Effector memory CD8-positive, alpha-beta T cell (primary cell): ENCODE measurements around the gene ATXN7.

Experiments
- ATAC-seq: fragments of 150-1000 bp; cut with Tn5 transposase; replicated peaks from 2 replicates; pipeline ENCODE4 v1.10.0; 2021; ENCODE audit warnings: mild to moderate bottlenecking, moderate library complexity
- DNase-seq, 3 experiments: peaks; one replicate each; pipeline ENCODE4 v3.0.0; 2021
- H3K27ac Mint-ChIP-seq, 2 donors: one replicate each; pipeline ENCODE4 v1.8.0; 2022; ENCODE audit warnings: mild to moderate bottlenecking in 2 of 2, mixed read lengths in 2 of 2, moderate library complexity in 2 of 2
- H3K27me3 Mint-ChIP-seq, 2 donors: one replicate each; pipeline ENCODE4 v1.8.0; 2022; ENCODE audit warnings: mixed read lengths in 2 of 2
- H3K36me3 Mint-ChIP-seq: one replicate; pipeline ENCODE4 v1.8.0; 2022; ENCODE audit warnings: mild to moderate bottlenecking, moderate library complexity, mixed read lengths; ENCODE audit not compliant: insufficient read depth
- H3K4me1 Mint-ChIP-seq, 2 donors: one replicate each; pipeline ENCODE4 v1.8.0; 2022; ENCODE audit warnings: low read depth in 2 of 2, mixed read lengths in 2 of 2
- H3K4me3 Mint-ChIP-seq, 2 donors: one replicate each; pipeline ENCODE4 v1.8.0; 2022; ENCODE audit warnings: mild to moderate bottlenecking in 2 of 2, mixed read lengths in 2 of 2, moderate library complexity in 2 of 2
- H3K9me3 Mint-ChIP-seq, 2 donors: one replicate each; pipeline ENCODE4 v1.8.0; 2022; ENCODE audit warnings: mixed read lengths in 2 of 2

The ATXN7 gene

DNA sequence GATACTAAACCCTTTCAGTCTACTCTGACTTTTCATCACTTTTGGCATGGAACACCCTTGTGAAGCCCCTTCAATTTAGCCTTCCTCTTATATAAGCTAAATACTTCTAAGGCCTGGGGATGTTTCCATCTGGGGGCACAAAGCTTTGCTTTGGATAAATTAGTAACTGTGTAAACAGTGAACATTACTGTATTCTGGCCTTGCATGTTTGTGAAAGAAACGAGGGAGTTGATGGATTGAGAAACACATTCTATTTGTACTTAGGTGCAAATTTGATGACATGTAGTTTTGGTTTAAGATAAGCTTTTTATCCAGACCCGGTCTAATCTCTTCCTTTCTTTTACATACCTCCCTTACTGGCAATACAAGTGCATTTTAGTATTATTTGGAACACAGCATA, 139.9 kb downstream of the ATXN7 start:
- Mint-ChIP-seq H3K9me3 (no peaks in the 10 kb centered on the region), H3K27me3 (no peaks in the 10 kb centered on the region), H3K4me1 (peaks cover 0 to 12% of the 10 kb centered on the region in 2 donors), H3K36me3 (peaks cover 44% of the 10 kb centered on the region), H3K27ac (no peak overlapping the region), H3K4me3 (no peak overlapping the region)
- DNase-seq (no peak), ATAC-seq (no peak)

DNA sequence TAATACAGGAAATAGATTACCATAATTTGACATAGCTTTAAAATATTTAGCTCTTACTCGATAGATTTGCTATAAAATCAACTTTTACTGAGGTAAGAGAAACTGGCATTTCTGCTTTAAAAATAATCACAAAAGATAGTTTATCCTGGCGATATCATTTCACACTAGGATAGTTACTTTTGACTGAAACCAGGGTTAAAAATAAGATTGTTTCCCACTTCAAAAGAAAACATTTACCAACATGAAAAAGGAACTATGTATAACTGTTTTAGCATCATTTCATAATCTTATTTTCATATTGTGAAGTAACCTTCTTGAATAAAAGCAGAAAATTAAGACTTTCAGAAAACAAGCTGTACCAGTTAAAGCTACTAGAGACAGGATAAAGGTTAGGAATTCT, 144.3 kb downstream of the ATXN7 start:
- DNase-seq (no peak), ATAC-seq (no peak)
- H3K4me3 Mint-ChIP-seq = no peak overlapping the region
- H3K27ac Mint-ChIP-seq = peak overlapping the region in 1 of 2 donors; percentile 7
- no peaks in the 10 kb centered on the region for H3K27me3 Mint-ChIP-seq
- H3K9me3 Mint-ChIP-seq = no peaks in the 10 kb centered on the region
- peaks cover 52% of the 10 kb centered on the region for H3K36me3 Mint-ChIP-seq
- peaks cover 6 to 17% of the 10 kb centered on the region in 2 donors for H3K4me1 Mint-ChIP-seq

DNA sequence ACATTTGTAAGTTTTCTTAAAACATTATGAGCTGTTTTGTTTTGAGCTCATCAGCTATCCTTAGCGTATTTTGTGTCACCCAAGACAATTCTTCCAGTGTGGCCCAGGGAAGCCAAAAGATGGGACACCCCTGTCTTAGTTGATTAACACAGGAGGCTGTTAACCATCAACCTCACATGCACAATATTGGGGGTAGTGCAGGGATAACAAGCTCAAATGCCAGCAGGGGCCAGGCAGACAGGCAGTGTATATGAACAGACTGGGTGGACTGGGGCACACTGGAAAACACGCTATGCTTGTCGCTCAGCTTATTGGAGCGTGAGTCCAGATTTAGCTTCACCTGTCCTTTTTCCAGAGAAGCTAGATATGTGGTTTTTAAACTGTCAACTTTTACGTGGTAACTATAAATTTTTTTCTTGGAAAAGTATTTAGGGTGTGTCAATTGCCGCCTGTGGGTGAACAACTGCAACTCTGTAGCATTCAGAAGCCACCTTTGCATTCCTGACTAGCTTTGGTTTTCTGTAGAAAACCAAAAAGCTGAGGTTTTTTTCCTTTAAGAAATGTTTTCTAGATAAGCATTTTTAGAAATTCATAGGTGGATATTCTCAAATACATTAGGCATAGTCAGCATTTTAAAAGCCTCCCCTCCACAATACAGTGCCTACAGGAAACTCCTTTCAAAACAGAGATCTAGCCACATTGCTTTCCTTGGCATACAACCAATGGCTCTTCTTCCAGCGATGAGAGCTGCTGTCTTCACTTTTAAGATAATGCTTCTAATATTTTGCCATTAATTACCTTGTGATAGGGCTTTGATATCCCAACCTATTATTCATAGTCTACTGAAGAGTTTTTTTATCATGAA, 145.1 kb downstream of the ATXN7 start:
- Mint-ChIP-seq H3K27me3 (no peaks in the 10 kb centered on the region), H3K4me1 (peaks cover 6 to 21% of the 10 kb centered on the region in 2 donors), H3K4me3 (no peak overlapping the region), H3K27ac (peak overlapping the region in 1 of 2 donors; percentile 42), H3K9me3 (no peaks in the 10 kb centered on the region), H3K36me3 (peaks cover 59% of the 10 kb centered on the region)
- ATAC-seq (no peak), DNase-seq (no peak)

DNA sequence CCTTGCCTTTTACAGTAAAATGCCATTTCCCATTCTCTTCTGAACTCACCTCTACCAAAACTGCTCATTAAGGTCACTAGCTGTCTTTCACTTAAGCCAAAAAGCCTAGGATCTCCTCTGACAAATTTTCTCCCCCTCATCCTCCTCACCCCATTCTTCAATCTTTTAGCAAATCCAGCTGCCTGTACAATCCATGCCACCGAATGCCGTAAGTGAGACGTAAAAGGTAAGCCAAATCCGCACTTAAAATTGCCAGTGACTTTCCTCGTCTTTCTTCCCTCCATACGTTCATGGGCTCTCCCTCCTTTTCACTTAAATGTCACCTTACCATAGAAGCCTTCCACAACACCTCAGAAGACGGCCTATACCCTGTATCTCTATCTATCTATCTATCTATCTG, 145.9 kb downstream of the ATXN7 start:
- no peak overlapping the region for H3K4me3 Mint-ChIP-seq
- peaks cover 67% of the 10 kb centered on the region for H3K36me3 Mint-ChIP-seq
- peaks cover 10 to 29% of the 10 kb centered on the region in 2 donors for H3K4me1 Mint-ChIP-seq
- H3K27me3 Mint-ChIP-seq = no peaks in the 10 kb centered on the region
- no peak for ATAC-seq
- H3K9me3 Mint-ChIP-seq = no peaks in the 10 kb centered on the region
- DNase-seq = no peak
- peak overlapping the region in 1 of 2 donors; percentile 42 for H3K27ac Mint-ChIP-seq

DNA sequence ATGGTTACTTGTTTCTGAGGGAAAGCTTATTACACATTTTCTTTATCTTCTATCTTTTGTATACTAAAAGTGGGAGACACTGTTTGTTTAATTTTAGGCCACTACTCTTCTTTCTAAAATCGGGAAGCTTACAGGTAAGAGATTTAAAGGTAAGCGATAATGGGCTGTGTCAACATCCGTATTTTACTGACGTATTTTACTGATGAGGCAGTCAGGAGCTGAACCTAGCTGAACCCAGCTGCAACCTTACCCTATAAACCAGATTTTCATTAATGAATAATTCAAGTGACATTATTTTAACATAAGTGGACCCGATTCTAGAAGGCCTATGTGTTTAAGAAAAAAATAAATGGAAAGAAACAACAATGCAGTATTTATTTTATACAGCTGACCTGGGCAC, 146.5 kb downstream of the ATXN7 start:
- H3K9me3 Mint-ChIP-seq = no peaks in the 10 kb centered on the region
- H3K36me3 Mint-ChIP-seq = peaks cover 74% of the 10 kb centered on the region
- H3K27ac Mint-ChIP-seq = peak overlapping the region in 1 of 2 donors; percentile 42
- DNase-seq (no peak), ATAC-seq (no peak)
- no peaks in the 10 kb centered on the region for H3K27me3 Mint-ChIP-seq
- H3K4me3 Mint-ChIP-seq = no peak overlapping the region
- peaks cover 14 to 34% of the 10 kb centered on the region in 2 donors for H3K4me1 Mint-ChIP-seq

DNA sequence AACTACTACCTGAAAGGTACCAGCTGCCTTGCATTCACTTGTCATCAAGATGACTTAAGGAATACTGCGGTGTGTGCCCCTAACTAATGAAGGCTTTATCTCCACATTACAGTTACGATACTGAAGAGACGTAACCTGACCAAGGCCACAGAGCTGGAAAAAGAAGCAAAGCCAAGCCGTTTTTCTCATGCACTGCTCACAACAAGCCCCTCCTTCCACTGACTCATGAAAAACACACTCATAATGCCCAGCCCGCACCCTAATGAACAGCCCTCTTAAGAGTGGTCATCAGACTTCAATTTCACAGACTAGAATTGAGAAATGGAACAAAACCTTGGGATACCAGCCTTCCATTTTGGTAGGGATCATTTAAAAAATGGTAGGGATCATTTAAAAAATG, 148.0 kb downstream of the ATXN7 start:
- peaks cover 87% of the 10 kb centered on the region for H3K36me3 Mint-ChIP-seq
- ATAC-seq (no peak), DNase-seq (no peak)
- no peaks in the 10 kb centered on the region for H3K27me3 Mint-ChIP-seq
- H3K4me3 Mint-ChIP-seq = no peak overlapping the region
- peaks cover 14 to 36% of the 10 kb centered on the region in 2 donors for H3K4me1 Mint-ChIP-seq
- no peaks in the 10 kb centered on the region for H3K9me3 Mint-ChIP-seq
- peak overlapping the region in 1 of 2 donors; percentile 38 for H3K27ac Mint-ChIP-seq

DNA sequence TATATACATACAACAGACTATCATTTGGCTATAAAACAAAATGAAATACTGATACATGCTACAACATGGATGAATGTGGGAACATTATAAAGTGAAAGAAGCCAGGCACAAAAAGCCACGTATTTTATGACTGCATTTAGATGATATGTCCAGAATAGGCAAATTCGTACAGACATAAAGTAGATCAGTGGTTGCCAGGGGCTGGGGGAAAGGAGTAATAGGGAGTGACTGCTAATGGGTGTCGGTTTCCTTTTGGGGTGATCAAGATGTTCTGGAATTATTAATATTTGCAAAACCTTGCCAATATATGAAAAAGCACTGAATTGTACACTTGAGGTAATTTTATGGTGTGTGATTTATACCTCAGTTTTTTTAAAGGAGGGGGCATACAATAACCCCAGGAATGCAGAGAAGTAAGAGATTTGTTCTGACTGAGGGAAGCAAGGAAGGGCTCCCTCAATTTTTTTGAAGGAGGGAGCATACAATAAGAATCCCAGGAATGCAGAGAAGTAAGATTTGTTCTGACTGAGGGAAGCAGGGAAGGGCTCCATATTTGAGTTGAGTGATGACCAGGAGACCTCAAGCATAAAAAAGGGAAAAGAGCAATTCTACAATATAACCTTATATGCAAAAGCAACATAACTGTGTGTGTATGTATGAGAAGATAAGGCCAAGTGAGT, 153.4 kb downstream of the ATXN7 start:
- DNase-seq (no peak), ATAC-seq (no peak)
- Mint-ChIP-seq H3K36me3 (peaks cover 92% of the 10 kb centered on the region), H3K27me3 (no peaks in the 10 kb centered on the region), H3K4me3 (no peak overlapping the region), H3K9me3 (no peaks in the 10 kb centered on the region), H3K4me1 (peaks cover 24 to 52% of the 10 kb centered on the region in 2 donors), H3K27ac (peak overlapping the region in 1 of 2 donors; percentile 13)

DNA sequence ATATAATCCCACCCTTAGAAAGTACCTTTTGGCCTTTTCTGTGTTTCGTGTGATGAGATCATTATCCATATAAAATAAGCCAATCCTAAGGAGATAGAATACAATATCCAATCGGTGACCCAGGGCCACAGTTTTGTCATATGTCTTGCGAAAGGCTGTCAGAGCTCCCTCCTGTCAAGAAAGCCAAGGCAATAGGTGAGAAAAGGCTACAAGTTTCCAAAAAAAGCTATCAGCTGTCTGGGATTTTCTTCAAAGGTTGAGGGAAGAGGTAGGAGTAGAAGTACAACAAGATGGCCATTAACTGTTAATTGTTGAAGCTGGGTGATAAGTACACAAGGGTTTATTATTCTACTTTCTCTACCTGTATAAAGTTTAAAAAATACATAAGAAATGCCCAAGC, 155.6 kb downstream of the ATXN7 start:
- no peak overlapping the region for H3K4me3 Mint-ChIP-seq
- ATAC-seq (no peak), DNase-seq (no peak)
- no peaks in the 10 kb centered on the region for H3K9me3 Mint-ChIP-seq
- no peak overlapping the region for H3K27ac Mint-ChIP-seq
- peaks cover 30 to 47% of the 10 kb centered on the region in 2 donors for H3K4me1 Mint-ChIP-seq
- no peaks in the 10 kb centered on the region for H3K27me3 Mint-ChIP-seq
- H3K36me3 Mint-ChIP-seq = peaks cover 83% of the 10 kb centered on the region

DNA sequence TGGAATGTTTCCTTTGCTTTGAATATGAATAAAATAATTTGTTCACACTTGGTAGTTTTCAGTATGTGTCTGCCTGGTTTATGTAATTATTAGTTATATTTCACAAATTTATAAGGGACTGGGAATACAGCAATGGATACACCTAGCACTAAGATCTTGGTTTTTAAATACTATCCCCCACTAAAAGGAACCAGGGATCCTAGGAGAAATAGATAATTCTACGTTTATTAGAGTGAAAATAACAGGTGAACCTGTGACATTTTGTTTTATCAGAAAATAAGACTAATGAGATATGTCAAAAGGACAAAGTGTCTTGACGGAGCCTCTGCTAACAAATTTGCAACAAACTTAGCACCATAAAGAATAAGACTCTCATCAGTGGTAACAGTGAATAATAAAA, 156.2 kb downstream of the ATXN7 start:
- Mint-ChIP-seq H3K4me3 (no peak overlapping the region), H3K9me3 (no peaks in the 10 kb centered on the region), H3K27ac (no peak overlapping the region), H3K36me3 (peaks cover 77% of the 10 kb centered on the region), H3K27me3 (no peaks in the 10 kb centered on the region), H3K4me1 (peaks cover 25 to 42% of the 10 kb centered on the region in 2 donors)
- ATAC-seq = no peak
- no peak for DNase-seq

DNA sequence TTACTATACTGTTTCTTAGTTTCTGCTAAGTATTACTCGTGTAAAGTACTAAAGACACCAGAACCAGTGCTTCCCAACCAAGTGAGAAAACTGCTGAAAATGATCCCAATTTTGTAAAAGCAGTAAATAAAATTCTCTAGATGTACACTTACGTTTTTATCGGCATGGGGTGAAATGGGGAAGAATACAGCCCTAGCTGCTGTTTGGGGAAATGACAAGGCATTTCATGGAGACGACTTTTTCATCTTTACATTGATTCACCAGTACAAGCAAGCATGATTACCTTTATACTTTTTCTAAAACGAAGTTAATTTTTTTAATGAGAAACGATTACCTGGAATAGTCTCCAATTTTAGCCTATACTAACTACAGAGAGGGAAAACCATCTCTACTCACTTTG, 158.3 kb downstream of the ATXN7 start:
- ATAC-seq (no peak), DNase-seq (no peak)
- H3K9me3 Mint-ChIP-seq = no peaks in the 10 kb centered on the region
- peak overlapping the region; percentile 88 to 94 for H3K4me3 Mint-ChIP-seq
- peaks cover 59% of the 10 kb centered on the region for H3K36me3 Mint-ChIP-seq
- peak overlapping the region; percentile 94 to 96 for H3K27ac Mint-ChIP-seq
- peaks cover under 1 to 2% of the 10 kb centered on the region in 2 donors for H3K27me3 Mint-ChIP-seq
- peaks cover 24 to 35% of the 10 kb centered on the region in 2 donors for H3K4me1 Mint-ChIP-seq

DNA sequence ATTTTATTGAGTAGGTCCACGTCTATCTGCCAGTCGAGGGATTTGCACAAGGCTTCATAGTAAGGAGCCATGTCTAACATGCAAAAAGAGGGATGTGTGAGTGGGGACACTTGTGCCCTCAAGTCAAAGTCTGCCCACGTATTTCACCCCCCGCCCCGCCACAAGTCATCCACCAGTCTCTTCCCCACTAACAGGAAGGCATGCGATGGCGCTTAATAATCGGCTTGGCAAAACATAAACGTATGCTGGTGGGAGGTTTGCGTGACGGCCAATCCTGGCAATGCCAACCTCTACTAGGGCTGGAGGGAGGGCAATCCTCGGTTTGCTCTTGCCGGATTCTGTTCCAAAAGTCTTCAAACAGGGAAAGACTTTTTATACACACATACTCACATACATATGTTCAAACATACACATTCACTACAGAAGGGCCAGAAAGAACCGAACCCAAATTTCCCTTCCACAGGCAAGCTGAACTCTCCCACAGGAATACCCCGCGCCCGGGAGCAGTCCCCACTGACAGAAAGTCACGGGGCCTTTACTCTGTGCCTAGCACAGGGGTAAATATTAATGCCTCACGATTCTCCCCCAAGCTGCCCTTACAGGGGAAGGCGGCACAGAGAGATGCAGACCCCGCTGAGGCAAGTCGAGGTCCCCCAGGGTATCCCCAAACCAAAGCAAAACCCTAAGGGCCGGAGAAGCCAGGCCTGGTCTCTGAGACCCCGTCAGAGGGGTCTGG, 159.0 kb downstream of the ATXN7 start:
- DNase-seq = peak in 1 of 3 experiments; percentile 5
- Mint-ChIP-seq H3K4me1 (peaks cover 24 to 31% of the 10 kb centered on the region in 2 donors), H3K27ac (peak overlapping the region; percentile 94 to 96), H3K9me3 (no peaks in the 10 kb centered on the region), H3K4me3 (peak overlapping the region; percentile 88 to 94), H3K36me3 (peaks cover 54% of the 10 kb centered on the region), H3K27me3 (peaks cover 7 to 9% of the 10 kb centered on the region in 2 donors)
- ATAC-seq = peak; percentile 2

DNA sequence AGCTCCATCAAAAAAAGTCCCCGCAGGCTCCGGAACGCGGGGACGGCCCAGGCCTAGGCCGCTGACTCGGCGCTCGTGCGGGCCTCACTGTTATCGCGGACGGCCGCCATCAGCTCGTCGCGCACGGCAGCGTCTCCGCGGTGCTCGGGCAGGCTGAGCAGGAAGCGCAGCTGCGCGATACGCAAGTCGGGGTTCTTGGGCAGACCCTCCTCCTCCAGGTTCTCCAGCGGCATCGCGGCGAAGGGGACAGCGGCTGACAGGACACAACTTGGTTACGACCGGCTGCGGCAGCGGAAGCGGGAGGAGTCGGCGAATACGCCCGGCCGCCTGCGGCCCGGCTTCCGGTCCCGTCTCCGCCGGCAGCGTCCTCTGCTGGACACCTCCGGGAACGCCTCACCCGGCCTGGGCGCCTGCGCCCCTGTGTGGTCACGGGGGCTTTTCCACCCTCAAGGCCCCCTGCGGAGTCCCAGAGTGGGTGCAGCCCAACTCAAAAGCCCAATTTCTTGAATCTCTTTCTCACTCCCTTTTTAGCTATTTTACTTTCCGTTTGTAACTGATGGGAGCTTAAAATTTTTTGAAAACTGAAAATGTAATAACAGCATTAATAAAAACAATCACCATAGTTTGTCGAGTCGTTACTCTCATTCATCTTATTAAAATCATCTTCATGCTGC, 159.7 kb downstream of the ATXN7 start, which contains the start of gene PSMD6:
Gene PSMD6 (minus strand): TSS at position 308 of the 674 bp plus-strand sequence. CDS start 75 bp downstream, at position 233.
- H3K4me3 Mint-ChIP-seq = peak within 1 kb of the TSS; percentile 88 to 94
- H3K27ac Mint-ChIP-seq = peak within 1 kb of the TSS; percentile 94 to 96
- peaks cover 49% of the 10 kb centered on the region for H3K36me3 Mint-ChIP-seq
- ATAC-seq (peak; percentile 92), DNase-seq (peak; percentile 94 to 98 (median 97))
- H3K9me3 Mint-ChIP-seq = no peaks in the 10 kb centered on the region
- peaks cover 24 to 28% of the 10 kb centered on the region in 2 donors for H3K4me1 Mint-ChIP-seq
- H3K27me3 Mint-ChIP-seq = peaks cover 14 to 16% of the 10 kb centered on the region in 2 donors

DNA sequence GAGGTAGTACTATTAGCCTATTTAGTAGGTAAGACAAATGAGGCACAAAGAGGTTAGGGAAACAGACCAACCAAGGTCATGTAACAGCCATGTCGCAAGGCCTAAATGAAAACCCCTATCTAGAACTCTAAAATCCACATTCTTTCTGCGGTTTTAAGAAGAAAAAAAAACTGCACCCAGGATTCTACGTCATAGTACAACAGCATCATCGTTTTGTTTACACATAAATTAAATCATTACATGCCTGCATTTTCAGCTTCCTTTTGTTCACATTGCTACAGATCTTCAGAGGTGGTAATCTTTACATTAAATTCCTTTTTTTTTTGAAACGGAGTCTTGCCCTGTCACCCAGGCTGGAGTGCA, 160.2 kb downstream of the ATXN7 start:
- Mint-ChIP-seq H3K4me1 (peaks cover 24 to 27% of the 10 kb centered on the region in 2 donors), H3K36me3 (peaks cover 43% of the 10 kb centered on the region), H3K27me3 (peaks cover 19 to 22% of the 10 kb centered on the region in 2 donors), H3K9me3 (no peaks in the 10 kb centered on the region), H3K27ac (peak overlapping the region; percentile 94 to 96), H3K4me3 (peak overlapping the region; percentile 88 to 94)
- ATAC-seq = no peak
- DNase-seq = no peak
